Left ventricle myocardium inferior (tissue), 1 donor: ENCODE measurements around the gene ATF6. TPM values are rescaled to one million over a fixed set of nuclear protein-coding genes. Genes with fewer than 3 reads are reported as not detected.

Source experiments
- DNase-seq: peaks from one replicate; pipeline ENCODE4 v3.0.0-alpha.2; 2020
- H3K27ac ChIP-seq: fragments of 200-600 bp; replicated peaks from 2 replicates; pipeline ENCODE4 v1.8.0; 2021
- H3K27me3 ChIP-seq: fragments of 200-600 bp; 2 replicates; pipeline ENCODE4 v1.8.0; 2021; ENCODE audit warnings: low read depth
- H3K36me3 ChIP-seq: fragments of 200-600 bp; 2 replicates; pipeline ENCODE4 v1.8.0; 2021
- H3K4me1 ChIP-seq: fragments of 200-600 bp; 2 replicates; pipeline ENCODE4 v1.8.0; 2021
- H3K4me3 ChIP-seq: fragments of 200-600 bp; 2 replicates; pipeline ENCODE4 v1.8.0; 2021; ENCODE audit warnings: mild to moderate bottlenecking, moderate library complexity
- H3K9me3 ChIP-seq: fragments of 200-600 bp; replicated peaks from 2 replicates; pipeline ENCODE4 v1.8.0; 2021
- CTCF ChIP-seq: fragments of 200-600 bp; IDR thresholded peaks from 2 replicates; pipeline ENCODE4 v1.8.0; 2021; ENCODE audit warnings: antibody characterized with exemption, mild to moderate bottlenecking, borderline replicate concordance
- intact Hi-C: fragments of 100-400 bp; cut with micrococcal nuclease; formaldehyde crosslinking; loops from one replicate; pipeline ENCODE4 v1.11.0; 2022
- long read RNA-seq: library from polyadenylated mRNA; unstranded; transcript quantifications from one replicate; pipeline ENCODE4 v2.0.0, GENCODE V29; 2021
- total RNA-seq: library from RNA; stranded (reverse); fragmentation: NEBNext Ultra II Directional; extraction: Animal tissue kit (Norgen Biotek cat#: 25700); gene quantifications from one replicate; pipeline ENCODE4 v1.2.1, GENCODE V29; 2021
- donor health status: DM: no; HTN: yes; CAD: no; lungs with severe emphysema.

The ATF6 gene
- 13.0 TPM for total RNA-seq
- long read RNA-seq, full-length matches to known transcripts: 8 of 12 reads
- long read RNA-seq, partial matches to known transcripts: 1 of 12 reads
- long read RNA-seq, other reads (novel, unspliced or antisense): 3 of 12 reads

- Histone ChIP-seq H3K27ac (peak within 1 kb of the TSS; percentile 92), H3K36me3 (no peaks in the 10 kb centered on the region), H3K9me3 (no peaks in the 10 kb centered on the region), H3K4me3 (peak within 1 kb of the TSS; percentile 82), H3K27me3 (no peaks in the 10 kb centered on the region), H3K4me1 (peaks cover 50% of the 10 kb centered on the region)
- no peak for TF ChIP-seq CTCF
- intact Hi-C loops: no loop called here
- peak; percentile 89 for DNase-seq
Measured at GRCh38 chr1:161766102-161766981, at the start of gene ATF6. Gene ATF6, plus strand, starts transcription at chr1:161766320. Its CDS starts 41 bp downstream, at chr1:161766361.

- intact Hi-C loops: no loop called here
- H3K27ac ChIP-seq: no peak overlapping the region
- no peak overlapping the region for H3K4me3 ChIP-seq
- no peaks in the 10 kb centered on the region for H3K9me3 ChIP-seq
- no peak for DNase-seq
- peaks cover 55% of the 10 kb centered on the region for H3K27me3 ChIP-seq
- no peaks in the 10 kb centered on the region for H3K4me1 ChIP-seq
- H3K36me3 ChIP-seq: no peaks in the 10 kb centered on the region
- TF ChIP-seq CTCF: no peak
Measured at GRCh38 chr1:161718559-161719324, 47.4 kb upstream of the ATF6 start.

GRCh38 chr1:161719325-161719611, 46.9 kb upstream of the ATF6 start:
- intact Hi-C loops: no loop called here
- Histone ChIP-seq H3K4me3 (no peak overlapping the region), H3K27me3 (peaks cover 50% of the 10 kb centered on the region), H3K9me3 (no peaks in the 10 kb centered on the region), H3K36me3 (no peaks in the 10 kb centered on the region), H3K27ac (no peak overlapping the region), H3K4me1 (no peaks in the 10 kb centered on the region)
- no peak for TF ChIP-seq CTCF
- no peak for DNase-seq

- Histone ChIP-seq H3K27ac (no peak overlapping the region), H3K36me3 (no peaks in the 10 kb centered on the region), H3K9me3 (no peaks in the 10 kb centered on the region), H3K4me1 (peaks cover 2% of the 10 kb centered on the region), H3K27me3 (peaks cover 45% of the 10 kb centered on the region), H3K4me3 (no peak overlapping the region)
- no peak for TF ChIP-seq CTCF
- no peak for DNase-seq
- intact Hi-C loops: no loop called here
Measured at GRCh38 chr1:161720422-161720821, 45.7 kb upstream of the ATF6 start.

GRCh38 chr1:161720956-161721737, 45.0 kb upstream of the ATF6 start, which contains the start of gene FCRLB:
Gene FCRLB, plus strand, starts transcription at chr1:161721544. Its CDS starts 1,129 bp downstream, at chr1:161722673.
- Histone ChIP-seq H3K4me1 (peaks cover 9% of the 10 kb centered on the region), H3K9me3 (no peaks in the 10 kb centered on the region), H3K27ac (no peak within 1 kb of the TSS), H3K36me3 (no peaks in the 10 kb centered on the region), H3K27me3 (peaks cover 38% of the 10 kb centered on the region), H3K4me3 (no peak within 1 kb of the TSS)
- no peak for TF ChIP-seq CTCF
- intact Hi-C loops: no loop called here
- DNase-seq: no peak
